Stomach (tissue), 4 donors: ENCODE results near the gene COX5B.

Source experiments
- CTCF ChIP-seq, 7 experiments: fragments of 450-650 bp in 4 of 7; fragments of 200-600 bp in 3 of 7; sonication (generic) in 3 of 7; IDR thresholded peaks; one replicate each; pipeline ENCODE4 v1.5.1; 2016 to 2019; ENCODE audit warnings: antibody characterized with exemption in 7 of 7, control low read depth in 2 of 7, mild to moderate bottlenecking in 1 of 7
- EP300 ChIP-seq: sonication (generic); formaldehyde crosslinking; IDR thresholded peaks from one replicate; pipeline ENCODE4 v1.6.1; 2017; ENCODE audit warnings: antibody characterized with exemption
- POLR2A ChIP-seq, 4 donors: fragments of 450-650 bp; IDR thresholded peaks; one replicate each; pipeline ENCODE4 v1.6.1; 2016; ENCODE audit warnings: antibody characterized with exemption in 4 of 4, control low read depth in 2 of 4, mild to moderate bottlenecking in 1 of 4, moderate library complexity in 1 of 4

DNA sequence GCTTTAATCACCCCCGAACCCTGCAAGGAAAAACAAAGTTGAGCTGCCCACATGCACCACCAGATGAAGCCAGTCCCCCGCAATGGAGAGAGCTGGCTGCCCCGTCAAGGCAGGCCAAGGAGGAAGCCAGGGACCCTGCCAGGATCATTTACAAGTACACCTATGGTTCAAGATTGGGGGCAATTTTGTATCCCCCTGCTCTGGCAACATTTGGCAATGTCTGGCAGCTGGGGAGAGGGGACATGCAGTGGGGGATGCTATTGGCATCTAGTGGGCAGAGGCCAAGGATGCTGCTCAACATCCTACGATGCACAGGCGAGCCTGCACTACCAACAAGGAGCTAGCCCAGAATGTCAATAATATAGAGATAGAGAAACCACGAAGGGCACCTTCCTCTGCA, 16.1 kb downstream of the COX5B start:
- no peak for TF ChIP-seq EP300
- no peak for TF ChIP-seq CTCF (IDR thresholded peaks at IDR 0.05)
- TF ChIP-seq POLR2A (IDR thresholded peaks at IDR 0.05): no peak
